HG03442 (cell line): ENCODE measurements around the gene SRPRA.
"Not testable (repeated sequence)": the region's sequence is repeated elsewhere in the genome, so short reads cannot be mapped to it uniquely, and the experiment has no call there.

Experiments used
- ATAC-seq: cut with Tn5 transposase; IDR thresholded peaks from one replicate; pipeline ENCODE4 v1.9.1; 2021; ENCODE audit warnings: mild to moderate bottlenecking, moderate library complexity; ENCODE audit not compliant: unreplicated experiment

Gene SRPRA

DNA sequence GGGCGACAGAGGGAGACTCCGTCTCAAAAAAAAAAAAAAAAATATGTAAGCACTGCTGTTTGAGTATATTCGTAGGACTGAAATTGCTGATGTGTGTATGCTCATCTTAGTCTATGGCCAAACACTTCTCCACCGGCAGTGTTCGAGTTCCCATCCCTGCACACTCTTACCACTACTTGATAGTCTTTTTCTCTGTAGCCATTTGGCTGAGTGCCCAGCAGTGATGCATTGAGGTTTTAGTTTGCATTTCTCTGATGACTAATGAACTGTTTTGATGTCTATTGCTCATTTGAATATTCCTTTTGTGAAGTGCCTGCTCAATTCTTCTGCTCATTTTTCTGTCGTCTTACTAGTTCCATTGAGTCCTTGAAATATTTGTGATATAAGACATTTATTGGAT lies 16.1 kb upstream of the SRPRA start:
- peak; percentile 47 for ATAC-seq

- ATAC-seq: peak; percentile 46
Observed at GRCh38 chr11:126282736-126283591, 14.3 kb upstream of the SRPRA start, which contains the start of gene TIRAP. TSS of gene TIRAP (plus strand) at chr11:126283093. CDS start at chr11:126290895, 7,802 bp downstream.

DNA sequence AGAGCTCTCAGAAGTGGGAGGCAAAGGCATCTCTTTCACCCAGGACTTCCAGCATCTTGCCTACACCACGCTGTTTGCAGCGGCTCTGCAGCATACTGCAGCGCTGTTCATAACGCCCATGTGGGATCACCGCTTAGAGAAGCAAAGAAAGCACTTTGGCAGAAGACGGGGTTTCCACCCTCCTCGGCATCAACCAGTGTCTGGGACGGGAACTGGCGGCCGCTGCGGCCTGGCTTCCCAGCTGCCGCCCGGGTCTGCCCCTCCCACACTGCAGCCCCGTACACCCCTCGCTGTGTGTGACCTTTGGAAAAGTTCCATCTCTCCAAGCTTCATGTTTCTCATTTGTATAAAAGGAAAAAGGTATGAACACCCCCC lies 13.7 kb upstream of the SRPRA start:
- peak; percentile 15 for ATAC-seq

DNA sequence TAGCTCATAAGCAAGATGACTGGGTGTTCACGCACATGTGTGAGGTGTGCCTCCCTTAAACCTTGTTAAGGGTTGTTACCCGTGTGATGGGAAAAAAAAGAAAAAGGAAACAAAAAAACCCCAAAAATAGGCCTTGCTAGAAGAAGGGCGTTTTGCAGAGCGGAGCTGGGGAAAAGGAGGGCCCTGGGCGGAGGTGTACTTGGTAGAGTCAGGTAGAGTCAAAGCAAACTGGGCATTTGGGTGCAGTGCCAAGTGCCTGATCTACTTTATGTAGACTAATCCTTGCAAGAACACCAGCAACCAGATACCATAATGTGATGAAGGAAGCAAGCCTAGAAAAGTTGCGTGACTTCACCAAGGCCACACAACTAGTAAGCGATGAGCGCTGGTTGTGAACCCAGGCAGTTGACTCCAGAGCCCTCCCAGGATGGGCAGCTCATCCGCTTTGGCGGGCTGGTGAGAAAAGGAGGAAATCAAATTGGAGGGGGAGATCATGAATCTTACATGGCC lies 13.0 kb upstream of the SRPRA start:
- ATAC-seq: no peak

- ATAC-seq: no peak
Observed at GRCh38 chr11:126281245-126281644, 12.6 kb upstream of the SRPRA start.

GRCh38 chr11:126280595-126280994 lies 11.9 kb upstream of the SRPRA start:
- ATAC-seq: no peak

DNA sequence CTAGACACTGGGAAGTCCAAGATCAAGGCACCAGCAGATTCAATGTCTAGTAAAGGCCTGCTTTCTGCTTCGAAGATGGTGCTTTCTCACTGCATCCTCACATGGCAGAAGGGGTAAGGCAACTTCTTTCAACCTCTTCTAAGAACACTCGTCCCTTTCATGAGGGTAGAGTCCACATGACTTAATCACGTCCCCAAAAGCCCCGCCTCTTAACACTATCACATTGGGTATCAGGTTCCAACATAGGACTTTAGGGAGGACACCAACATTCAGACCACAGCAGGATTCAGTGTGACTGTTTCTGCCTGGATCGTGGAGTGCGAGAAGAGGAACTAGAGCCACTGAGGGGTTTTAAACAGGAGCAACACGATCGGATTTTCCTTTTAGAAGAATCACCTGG lies 10.5 kb upstream of the SRPRA start:
- ATAC-seq: no peak

GRCh38 chr11:126277780-126278179 lies 9.1 kb upstream of the SRPRA start:
- no peak for ATAC-seq

DNA sequence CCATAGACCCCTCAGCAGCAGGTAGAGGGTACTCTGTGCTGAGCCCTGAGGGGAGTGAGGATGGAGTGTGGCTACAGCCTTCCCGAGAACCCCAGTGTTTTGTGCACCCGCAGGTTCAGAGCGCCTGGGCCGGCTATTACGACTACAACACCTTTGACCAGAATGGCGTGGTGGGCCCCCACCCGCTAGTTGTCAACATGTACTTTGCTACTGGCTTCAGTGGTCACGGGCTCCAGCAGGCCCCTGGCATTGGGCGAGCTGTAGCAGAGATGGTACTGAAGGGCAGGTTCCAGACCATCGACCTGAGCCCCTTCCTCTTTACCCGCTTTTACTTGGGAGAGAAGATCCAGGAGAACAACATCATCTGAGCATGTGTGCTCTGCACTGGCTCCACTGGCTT lies 8.6 kb upstream of the SRPRA start:
- ATAC-seq: no peak

DNA sequence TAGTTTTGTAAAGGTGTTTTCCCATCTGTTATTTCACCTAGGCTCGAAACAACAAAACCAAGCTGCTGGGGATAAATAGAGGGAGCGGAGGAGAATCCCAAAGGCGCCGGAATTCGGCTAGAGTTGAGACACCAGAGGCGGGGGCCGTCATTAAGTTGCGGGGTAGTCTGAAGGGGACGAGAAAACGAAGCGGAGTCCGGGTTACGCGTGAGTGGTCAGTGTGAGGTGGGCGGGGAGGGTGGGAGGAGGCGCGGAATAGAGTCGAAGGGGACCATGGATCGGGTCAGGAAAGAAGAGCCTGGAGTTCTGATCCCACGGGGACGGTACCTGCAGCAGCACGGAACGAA lies 361 bp downstream of the SRPRA start:
- no peak for ATAC-seq

DNA sequence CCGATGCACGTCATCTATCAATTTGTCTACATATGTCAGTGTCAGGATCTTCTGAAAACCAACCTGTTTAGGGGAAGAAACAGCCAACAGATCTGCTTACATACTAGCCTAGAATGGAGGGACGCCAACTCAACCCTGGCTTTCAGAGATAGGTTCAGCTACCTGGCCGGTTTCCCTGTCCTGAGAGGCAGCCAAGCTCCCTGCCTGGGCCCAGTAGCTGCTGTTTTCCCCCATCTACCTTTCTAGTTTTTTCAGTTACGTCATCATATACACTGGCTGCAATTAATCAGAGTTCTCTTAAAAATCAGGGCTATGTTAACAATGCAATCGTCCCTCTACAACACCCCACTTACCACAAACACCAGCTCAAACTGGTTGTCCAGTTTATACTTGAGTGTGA lies 1.0 kb downstream of the SRPRA start:
- ATAC-seq: no peak

- ATAC-seq: no peak
Observed at GRCh38 chr11:126265811-126266210, 2.9 kb downstream of the SRPRA start.

DNA sequence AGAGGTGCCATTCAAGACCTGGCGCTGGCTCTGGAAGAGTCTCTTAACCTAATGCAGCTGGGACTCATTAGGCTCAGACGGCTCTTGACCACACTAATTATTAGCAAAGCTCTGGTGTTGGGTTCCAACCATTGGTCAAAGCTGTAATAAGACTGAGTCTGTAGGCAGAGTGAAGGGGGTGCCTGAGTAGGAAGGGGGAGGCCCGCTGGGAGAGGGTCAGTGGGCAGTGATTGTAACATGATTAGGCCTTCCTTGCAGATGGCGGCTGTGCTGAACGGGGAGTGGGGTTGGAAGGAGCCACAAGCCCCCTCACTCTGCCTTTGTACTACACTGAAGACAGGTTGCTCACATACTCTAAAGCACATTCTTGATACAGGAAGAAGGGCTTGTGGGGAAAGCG lies 5.2 kb downstream of the SRPRA start:
- no peak for ATAC-seq

DNA sequence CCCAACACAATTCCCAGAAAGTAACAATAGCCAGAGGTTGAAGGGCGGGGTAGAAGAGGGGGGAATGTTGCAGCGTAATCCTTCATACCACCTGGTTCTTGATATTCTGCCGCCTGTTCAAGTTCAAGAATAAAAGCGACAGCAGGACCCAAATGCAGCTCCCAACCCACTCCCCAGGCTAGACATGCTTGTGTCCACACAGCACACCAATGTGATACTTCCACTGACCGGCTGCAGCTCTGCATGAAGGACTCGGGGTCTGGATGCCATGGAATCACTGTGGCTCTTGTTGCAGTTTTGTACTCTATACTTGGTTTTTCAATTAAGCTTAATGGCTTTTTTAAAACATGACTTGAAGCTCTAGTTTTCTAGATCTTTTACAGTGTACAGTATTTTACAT lies 6.5 kb downstream of the SRPRA start:
- ATAC-seq: no peak

GRCh38 chr11:126257764-126258163 lies 10.9 kb downstream of the SRPRA start:
- ATAC-seq: no peak

DNA sequence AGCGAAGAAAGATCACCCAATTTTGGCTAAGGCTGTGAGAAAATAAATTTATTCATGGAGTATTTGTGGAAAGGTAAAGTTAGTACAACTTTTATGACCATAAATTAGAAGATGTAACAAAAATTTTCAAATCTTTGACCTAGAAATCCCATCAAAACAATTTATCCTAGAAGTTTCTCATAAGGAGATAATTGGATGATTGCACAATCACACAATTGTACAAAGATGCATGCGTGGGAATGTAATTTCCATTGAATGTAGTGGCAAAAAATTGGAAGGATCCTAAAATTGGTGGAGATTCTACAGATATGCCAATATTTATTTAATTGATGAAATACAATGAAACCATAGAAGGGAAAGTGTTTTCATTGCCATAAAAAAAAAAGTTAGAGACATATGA lies 11.6 kb downstream of the SRPRA start:
- no peak for ATAC-seq

GRCh38 chr11:126256216-126256615 lies 12.5 kb downstream of the SRPRA start:
- ATAC-seq: no peak

GRCh38 chr11:126255507-126255906 lies 13.2 kb downstream of the SRPRA start:
- not testable (repeated sequence) for ATAC-seq

GRCh38 chr11:126254819-126255218 lies 13.9 kb downstream of the SRPRA start:
- ATAC-seq: no peak

DNA sequence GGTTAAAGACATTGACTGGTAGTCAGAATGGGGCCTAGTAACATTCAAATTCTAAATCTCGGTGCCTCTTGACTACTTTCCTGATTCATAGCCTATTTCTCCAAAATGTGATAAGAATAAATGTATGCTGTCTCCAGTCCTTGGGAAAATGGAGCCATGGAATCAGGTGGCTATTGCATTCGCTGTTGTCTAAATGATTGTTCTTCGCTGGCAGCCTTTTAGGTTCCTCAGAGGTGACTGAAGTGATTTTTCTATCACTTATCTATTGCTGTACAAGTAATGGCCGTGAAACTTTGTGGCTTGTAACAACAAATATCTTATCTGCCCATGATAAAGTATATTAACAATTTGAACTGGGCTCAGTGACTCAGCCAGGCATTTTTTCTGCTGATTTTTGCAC lies 15.4 kb downstream of the SRPRA start:
- ATAC-seq: no peak

- ATAC-seq: no peak
Observed at GRCh38 chr11:126246636-126247035, 22.1 kb downstream of the SRPRA start.

DNA sequence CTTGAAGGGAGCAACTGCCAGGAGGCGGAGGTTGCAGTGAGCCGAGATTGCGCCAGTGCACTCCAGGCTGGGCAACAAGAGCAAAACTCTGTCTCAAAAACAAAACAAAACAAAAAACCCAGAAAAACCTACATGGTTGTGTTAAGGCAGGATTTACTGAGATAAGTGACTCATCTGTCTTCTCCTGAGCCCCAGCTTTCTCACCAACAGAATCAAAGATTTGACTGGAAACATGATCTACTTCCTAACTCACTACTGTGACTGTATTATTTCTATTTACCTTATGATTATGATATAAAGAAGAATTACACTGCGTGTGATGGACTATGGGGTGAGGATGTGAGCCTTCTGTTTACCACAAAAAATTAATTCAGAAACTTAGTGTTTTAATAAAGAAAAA lies 35.3 kb downstream of the SRPRA start:
- ATAC-seq: no peak

GRCh38 chr11:126232683-126233082 lies 36.0 kb downstream of the SRPRA start:
- ATAC-seq: no peak
